HG02870 (cell line): ENCODE measurements around the gene DYNC1I1.

Experiments used
- ATAC-seq: cut with Tn5 transposase; IDR thresholded peaks from one replicate; pipeline ENCODE4 v1.9.1; 2021; ENCODE audit warnings: mild to moderate bottlenecking, moderate library complexity; ENCODE audit not compliant: unreplicated experiment

DYNC1I1 gene

DNA sequence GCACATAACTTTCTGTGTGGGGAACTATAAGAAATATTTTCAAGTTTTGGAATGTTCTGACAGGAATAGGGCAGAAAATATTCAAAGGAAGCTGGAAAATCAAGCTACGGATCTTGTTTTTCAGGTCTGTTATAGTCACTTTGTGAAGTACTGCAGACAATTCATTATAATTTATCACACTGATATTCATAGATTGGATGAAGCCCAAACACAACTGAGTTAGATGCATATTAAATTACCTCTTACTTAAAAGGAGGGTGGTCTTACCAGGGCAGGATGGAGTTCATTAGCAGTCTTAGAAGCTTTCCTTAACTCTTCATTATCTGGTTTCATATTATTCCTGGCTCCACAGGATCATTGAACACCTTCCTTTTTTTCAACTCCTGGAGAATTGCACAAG, 242.3 kb downstream of the DYNC1I1 start:
- ATAC-seq: no peak

DNA sequence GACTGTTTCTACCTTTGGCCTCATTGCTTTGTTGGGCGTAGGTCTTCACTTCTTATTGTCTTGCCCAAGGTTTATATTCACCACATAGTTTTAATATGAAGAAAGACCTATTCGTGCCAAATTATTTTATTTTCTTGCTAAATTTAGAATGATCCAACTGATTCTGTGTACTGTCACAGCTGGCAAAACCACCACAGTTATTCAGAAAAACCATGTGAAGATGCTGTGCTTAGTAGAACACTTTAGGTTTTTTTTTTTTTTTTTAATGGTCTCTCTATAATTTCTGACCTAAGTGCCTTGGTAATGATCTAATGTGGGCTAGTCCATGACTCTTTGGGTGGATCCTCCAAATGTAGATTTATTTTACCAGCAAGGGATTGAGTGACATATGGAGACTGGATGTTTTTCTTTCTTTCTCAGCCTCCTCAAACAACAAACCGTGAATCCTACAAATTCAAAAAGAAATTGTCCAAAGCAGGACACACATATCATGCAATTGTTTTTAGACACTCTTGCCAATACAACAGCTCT, 243.8 kb downstream of the DYNC1I1 start:
- no peak for ATAC-seq

DNA sequence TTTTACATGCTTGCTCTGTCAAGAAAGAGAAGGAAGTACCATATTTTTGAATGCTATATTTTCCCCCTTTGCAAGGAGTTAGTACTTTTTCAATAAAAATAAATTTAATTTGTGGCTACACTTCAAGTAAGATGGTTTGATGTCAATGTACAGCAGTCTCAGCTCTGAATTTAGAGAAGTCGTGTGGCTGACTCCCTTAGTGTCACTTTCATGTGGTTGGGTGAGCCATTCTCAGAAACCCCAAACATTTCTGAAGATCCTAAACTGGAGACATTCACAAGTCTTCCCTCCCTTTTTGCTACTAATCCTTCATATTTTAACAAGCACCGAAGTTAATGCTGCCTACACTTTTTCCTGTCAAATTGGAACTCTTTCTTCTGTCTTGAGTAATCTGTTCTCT, 244.4 kb downstream of the DYNC1I1 start:
- no peak for ATAC-seq

DNA sequence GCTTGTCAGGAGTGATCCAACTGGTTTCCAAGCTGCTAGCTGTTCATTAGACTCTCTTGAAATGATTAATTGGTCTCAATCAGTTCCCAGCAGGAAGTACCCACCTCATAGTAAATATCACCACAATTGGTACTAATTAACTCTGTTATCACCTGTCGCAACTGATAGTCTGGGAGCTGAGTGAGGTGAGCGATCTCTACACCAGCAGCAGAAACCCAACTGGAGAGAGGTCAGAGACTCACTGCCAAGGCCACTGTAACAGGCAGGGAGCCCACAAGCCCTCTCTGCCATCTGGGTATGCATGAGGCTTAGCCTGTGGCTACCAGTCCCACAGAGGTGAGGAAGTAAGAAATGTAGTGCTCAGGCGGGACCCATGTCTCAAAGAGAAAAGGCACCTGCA, 245.5 kb downstream of the DYNC1I1 start:
- ATAC-seq: no peak

DNA sequence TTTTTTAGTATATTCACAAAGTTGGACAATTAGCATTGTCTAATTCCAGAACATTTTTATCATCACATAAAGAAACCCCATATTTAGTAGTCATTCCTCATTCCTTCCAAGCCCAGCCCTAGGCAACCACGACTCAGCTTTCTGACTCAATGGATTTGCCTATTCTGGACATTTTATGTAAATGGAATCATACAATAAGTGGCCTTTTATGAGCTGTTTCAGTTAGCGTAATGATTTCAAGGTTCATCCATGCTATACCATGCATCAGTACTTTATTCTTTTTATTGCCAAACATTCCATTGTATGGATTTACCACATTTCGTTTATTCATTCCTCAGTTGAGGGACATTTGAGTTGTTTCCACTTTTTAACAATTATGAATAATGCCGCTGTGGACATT, 249.2 kb downstream of the DYNC1I1 start:
- ATAC-seq: no peak

DNA sequence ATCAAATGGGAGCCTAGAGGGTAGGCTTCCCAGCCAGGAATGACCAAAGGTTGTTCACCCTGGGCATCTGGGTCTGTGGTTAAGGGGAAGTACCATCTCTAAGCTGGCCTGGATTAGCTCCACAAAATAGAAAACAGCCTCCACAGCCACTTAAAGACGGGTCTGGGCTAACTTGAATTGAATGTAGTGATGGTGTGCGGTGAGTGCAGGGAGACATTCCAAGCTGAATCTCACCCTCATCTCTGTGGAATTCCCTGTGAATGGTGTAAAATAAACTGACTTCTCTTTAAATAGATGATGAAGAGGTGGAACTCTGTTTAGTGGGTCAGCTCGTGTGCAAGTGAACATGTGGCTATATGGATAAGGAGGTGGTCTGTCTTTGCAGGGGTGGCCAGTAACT, 251.0 kb downstream of the DYNC1I1 start:
- ATAC-seq: no peak

DNA sequence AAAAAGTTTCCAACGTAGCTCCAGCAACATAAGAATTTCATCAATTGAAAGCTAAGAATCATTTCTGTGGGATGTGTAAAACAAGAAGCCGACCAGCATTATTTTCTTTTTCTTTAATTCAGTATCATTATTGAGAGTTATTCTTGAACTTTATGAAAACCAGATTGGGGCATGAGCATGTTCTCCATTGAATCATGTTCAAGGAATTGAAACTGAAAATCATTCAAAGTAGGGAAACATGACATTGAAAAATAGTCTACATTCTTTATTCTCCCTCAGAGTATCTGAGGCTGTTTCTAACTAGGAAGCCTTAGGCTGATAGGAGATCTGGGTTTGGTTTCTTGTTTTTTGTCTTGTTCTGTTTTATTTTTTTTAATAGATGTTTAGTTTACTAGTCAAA, 253.7 kb downstream of the DYNC1I1 start:
- ATAC-seq: no peak

DNA sequence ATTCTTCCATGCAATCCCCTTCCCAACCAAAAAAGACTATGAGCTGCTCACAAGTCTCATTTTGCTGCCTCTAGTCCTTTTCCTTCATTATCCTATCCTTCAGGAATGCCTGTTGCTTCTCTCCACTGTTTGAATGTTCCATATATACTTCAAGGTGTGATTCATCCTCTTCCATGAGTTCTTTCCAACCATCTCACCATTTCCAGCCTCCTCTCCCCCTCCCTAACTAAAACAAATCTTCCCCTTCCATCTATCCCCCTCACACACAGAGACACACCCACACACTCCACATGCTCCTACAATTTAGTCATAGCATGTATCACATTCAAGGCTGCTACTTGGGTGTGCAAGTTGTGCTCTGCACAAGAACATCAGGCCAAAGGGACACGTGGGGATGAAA, 254.3 kb downstream of the DYNC1I1 start:
- ATAC-seq: no peak

DNA sequence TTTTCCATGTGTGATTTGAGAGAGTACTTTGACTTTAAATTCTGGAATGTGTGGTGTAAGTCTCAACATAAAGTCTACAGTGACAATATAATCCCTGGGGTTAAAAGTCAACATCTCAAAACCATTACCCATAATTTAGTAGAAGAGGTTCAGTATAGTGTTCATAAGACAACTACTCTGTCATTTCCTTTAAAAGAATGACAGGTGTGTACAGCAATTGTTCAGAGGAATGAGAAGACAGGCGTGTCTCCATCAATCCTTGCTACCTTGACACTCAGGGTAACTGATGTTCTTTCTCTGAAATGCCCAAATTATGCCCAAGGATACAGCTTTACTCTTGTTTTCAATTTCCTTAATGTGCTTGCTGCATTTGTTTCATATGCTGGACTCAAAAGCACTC, 256.4 kb downstream of the DYNC1I1 start:
- no peak for ATAC-seq

DNA sequence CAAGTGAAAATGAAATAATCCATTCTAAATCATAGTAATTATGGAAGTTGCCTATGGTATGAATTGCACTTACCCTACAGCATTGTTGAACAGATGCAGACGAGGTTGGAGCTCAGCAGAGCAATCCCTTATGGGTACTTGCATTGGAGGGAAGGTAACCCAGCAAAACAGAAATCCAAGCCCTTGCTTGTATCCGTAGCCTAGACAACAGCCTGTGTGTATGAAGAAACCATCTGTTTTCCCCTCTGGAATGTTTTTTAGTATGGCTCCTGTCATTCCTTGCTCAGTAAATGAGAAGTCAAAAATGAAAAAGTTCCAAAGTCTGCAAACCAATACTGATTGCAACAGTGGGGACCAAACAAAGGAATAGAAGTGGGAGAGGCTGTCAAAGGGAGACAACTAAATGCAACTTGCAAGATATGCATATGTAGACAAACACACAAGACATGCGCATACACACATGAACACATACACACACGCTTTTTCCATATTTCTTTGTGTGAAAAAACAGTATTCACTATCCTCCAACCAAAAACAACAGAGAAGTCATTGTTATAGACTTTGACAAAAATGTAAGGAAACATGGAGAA, 260.8 kb downstream of the DYNC1I1 start:
- no peak for ATAC-seq

DNA sequence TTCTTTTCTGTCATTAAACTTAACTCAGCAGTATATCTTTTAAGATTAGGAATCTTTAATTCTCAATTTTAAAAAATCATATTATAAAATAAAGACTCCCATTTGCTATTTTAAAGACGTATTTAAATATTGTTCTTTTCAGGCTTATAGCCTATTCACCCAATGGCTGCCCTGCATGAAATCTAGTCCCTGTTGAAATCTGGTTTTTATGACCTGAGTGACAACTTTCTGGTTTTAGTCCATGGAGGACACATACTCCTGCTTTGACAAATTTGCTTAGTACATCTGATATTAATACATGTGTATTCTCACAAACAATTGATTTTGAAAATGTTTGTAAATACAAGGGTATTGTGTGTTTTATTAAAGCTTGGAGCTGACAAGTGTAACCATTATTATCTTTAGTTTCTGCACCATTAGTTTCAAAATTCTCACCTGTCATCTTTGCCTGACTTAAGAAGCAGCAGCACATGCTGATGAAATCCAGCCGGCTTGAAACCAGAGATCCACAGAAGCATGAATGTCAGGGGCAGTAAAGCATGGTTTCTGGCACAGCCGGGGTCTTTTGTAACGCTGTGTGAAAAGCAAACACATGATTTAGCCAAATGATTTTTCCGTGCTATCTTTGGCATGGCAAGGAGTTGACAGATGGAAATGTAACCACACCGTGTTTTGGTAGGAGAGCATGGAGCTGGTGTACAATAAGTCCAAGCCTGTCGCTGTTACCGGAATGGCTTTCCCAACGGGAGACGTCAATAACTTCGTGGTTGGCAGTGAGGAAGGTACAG, 262.8 kb downstream of the DYNC1I1 start:
- no peak for ATAC-seq

DNA sequence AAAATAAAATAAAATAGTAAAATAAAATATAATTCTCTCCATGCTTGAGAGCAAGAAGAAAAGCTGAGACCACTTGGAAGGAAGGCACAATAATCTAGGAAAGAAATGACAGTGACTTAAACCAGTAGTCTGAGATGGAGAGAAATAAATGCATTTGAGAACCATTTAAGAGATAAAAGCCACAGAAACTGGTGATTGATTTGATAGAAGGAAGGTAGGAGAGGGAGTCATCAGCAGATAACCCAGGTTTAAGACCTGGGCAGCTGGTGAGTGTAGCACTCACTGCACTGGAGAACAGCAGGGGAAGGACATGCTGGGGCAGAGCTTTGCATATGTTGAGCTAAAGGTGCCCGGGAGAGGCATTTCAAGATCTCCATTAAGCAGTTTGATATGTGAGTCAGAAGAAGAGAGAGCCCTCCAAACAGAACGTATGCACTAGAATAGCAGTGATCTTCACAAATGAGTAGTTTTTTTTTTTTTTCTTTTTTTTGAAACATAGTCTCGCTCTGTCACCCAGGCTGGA, 268.0 kb downstream of the DYNC1I1 start:
- no peak for ATAC-seq

DNA sequence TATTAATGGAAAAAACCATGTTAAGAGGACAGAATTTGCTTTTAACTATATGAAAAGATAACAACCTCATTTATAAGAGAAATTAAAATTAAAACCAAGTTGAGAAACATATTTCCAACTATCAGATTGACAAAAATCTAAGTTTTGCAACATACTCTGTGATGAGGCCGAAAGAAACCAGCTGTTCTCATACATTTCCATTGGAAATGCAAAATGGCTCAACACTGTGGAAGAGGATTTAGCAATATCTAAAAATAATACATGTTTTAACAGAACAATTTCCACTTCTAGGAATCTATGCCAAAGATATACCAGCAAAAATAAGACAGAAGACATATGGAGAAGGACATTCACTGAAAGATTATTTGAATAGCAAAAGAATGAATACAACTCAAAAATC, 268.8 kb downstream of the DYNC1I1 start:
- ATAC-seq: no peak

DNA sequence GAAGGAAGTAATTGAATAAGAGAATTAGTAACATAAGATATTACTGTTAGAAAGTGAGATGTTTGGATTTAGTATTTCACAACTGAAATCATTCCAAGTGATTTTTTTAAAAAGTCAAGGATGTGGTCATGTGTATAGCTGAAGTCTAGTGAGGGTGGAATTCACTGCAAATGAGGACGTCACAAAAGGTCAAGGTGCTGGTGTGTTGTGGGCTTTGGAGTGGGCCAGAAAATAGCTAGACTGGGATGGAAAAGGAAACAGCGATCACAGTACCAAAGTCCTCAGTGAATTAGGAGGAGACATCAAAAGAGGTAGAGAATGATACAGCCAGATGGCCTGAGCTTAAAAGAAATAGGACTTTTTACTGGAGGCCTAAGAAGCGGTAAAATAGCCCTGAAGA, 272.8 kb downstream of the DYNC1I1 start:
- no peak for ATAC-seq

DNA sequence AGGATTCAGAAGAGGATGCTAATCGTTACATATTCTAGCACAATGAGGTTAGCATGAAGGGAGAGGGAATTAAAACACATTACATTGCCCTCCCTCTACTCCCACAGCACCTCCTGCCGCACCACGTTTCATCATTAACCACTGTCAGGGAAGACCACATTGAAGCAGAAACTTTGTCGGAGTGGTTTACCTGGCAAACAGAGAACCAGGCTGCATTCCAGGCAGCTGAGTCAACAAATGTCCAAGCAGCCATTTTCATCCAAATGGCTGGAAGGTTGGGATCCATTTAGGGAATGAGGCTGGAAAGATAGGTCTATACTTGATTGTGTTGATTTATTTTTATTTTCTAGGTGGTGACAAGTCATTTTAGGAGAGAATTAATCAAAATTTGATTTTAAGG, 273.6 kb downstream of the DYNC1I1 start:
- ATAC-seq: no peak

DNA sequence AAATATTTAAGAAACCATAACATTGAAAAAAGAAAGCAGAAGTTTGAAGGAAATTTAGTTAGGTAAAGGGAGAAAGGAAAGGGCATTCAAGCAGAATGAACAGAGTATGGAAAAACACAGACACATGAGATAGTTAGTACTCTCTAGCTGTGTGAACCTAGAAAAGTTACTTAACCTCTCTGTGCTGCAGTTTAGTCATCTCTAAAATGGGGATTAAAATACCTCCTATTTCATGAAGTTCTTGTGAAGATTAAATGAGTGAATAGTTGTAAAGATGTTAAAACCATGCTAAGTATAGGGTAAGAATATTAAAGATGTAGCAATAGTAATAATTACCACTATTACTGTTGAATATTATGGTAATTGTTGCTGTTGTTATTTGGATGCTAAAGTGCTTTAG, 279.9 kb downstream of the DYNC1I1 start:
- no peak for ATAC-seq

DNA sequence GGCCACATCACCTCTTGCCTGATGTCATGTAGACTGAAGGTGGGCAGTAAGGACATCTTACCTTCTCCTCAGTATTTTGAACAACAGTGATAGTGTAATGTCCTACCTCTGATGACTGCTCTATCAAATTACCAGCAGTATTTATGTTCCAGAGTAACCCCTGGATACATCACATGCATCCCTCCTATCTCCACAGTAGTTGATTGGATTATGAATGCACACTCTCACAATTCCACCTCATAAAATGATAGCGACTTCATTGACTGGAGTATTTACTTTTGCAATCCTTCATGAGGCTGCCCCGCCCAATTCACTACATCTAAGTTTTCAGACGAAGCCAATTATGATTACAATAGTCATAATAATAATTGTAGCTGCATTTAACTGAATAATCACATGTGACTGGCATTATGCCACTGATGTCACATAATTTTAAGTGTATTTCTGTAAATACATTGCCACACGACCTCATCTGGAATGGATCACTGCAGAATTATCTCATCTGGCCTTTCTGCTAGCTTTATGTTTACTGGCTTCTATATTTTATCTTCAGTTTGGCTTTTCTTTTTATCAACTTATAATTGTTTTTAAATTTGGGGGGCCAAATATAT, 280.6 kb downstream of the DYNC1I1 start:
- ATAC-seq: no peak

DNA sequence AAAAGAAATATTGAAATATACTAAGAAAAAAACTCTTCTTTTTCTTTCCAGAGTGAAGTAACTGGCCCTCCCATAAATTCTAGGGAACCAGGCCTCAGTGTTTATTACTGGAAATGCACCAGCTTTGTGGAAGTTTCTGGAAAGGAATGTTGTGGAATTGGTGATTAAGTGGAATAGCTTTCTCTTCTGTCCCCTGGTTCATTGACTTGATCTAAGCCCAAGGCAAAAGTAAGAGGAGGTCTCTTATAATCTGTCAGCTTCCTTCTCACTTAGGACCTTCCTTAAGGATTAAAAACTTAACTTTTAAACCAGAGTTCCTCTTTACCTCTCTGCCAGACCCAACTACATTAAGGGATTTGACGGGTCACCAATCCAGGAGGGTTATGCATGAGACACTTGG, 283.4 kb downstream of the DYNC1I1 start:
- ATAC-seq: no peak

DNA sequence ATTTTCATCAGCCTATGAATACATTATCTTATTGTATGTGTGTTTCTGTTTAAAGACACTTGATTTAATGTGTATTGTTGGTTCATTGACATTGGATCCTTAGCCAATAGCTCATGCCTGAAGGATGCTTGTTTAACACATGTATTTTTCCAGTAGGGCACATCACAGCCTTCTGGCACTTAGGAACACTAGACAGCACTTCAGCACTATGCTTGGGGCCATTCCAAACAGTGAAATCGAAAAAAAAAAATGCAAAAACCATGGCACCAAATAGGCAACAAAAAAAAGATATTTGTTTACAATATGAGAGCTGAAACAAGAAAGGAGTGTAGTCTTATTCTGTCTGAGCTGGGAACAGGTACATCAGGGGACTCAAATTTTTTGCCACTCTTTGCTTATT, 286.7 kb downstream of the DYNC1I1 start:
- no peak for ATAC-seq

DNA sequence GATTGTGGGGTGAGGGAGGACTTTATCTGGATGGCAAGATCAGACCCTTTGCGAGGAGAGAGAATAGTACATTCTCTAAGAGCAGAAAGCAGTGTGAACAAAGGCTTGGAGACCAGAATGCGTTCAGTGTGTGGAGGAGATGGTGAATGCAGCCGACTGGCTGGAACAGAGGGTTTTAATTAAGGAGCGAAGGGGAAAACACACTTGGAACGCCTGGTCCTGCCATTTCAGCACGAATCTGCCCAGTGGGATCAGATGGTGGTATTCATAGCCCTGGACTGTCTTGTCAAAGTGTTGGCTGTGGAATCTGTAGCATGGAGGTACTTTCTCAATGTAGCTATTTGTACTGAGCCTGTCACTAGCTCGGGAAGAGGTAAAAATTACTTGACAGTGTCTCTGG, 288.7 kb downstream of the DYNC1I1 start:
- ATAC-seq: no peak

DNA sequence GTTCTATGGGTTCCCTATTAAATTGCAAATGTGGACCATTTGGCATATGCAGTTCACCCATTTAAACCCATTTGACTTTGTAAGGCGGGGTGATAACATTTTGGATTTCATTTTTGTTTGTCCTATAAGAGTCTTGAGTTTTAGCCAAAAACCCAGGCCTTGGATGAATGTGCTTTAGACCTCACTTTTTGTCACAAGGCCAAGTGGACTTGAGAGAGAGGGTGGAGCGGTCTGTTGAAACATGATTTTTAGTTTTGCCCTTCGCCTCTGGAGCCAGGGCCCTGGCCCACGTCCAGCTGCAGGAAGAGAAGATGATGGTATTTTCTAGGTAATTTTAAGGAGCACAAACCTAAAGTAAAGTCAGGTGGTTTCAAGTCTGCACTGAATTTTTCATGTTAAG, 289.5 kb downstream of the DYNC1I1 start:
- ATAC-seq: no peak

DNA sequence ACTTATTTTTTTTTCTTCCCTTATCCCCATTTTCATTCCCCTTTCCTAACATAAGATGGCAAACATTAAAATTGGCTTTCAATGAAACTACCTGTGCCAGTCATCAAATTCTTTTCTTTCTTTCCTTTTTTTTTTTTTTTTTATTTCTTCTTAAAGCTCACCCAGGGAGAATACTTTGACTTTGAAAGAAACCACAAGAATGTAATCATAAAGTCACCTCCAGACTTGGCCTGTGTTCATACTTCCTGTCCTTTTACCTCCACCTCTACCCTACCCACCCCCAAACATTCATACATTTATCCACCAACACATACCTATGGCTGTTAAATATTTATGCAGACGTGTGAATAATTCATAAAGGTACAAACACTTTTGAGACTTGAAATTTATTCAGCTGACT, 295.0 kb downstream of the DYNC1I1 start:
- ATAC-seq: no peak
